K562 (cell line): Measurements from ENCODE around the gene PET100. TPM values are rescaled to one million over a fixed set of nuclear protein-coding genes. Genes with fewer than 3 reads are reported as not detected.
A peak's percentile ranks its signal among the peaks of the same experiment; 100 is the strongest.

ENCODE experiments used
- ATAC-seq: fragments of 200-7000 bp; cut with Tn5 transposase; 3 replicates; pipeline ENCODE4 v1.9.1; 2020; ENCODE audit warnings: moderate library complexity
- BruUV-seq: library from RNA; stranded (reverse); fragments of 400-500 nt; replicated peaks from 2 replicates; lab custom pipeline; 2021; lab: Mats Ljungman, UMichigan
- CTCF ChIA-PET: fragments of 300-600 bp; formaldehyde crosslinking; extraction: SDS; loops from one replicate; lab custom pipeline; 2021; ENCODE audit warnings: low intra/inter-chr PET ratio; lab: Yijun Ruan, JAX
- POLR2A ChIA-PET: fragments of 300-600, 350-650 bp; sonication (Branson Sonifier 250); formaldehyde crosslinking; extraction: SDS; loops from one replicate; lab custom pipeline; 2021; ENCODE audit warnings: antibody characterized with exemption, inconsistent platforms; lab: Yijun Ruan, JAX
- DNase-seq, 4 experiments: peaks; one replicate each; pipeline versions ENCODE4 v3.0.0 to v3.0.0-alpha.2; 2011 to 2018; ENCODE audit warnings: low spot score in 3 of 4, mixed read lengths in 3 of 4; ENCODE audit errors: extremely low read depth in 1 of 4
- FAIRE-seq: peaks from 2 replicates; lab custom pipeline; 2011; peaks lifted over from hg19 to GRCh38; lab: Jason Lieb, UNC
- H2AFZ ChIP-seq: 2 replicates; pipeline ENCODE4 v1.6.0; 2011; ENCODE audit warnings: low read depth, low read length, control low read depth, inconsistent platforms
- H3K27ac ChIP-seq: fragments of 200-600 bp; 3 replicates; pipeline ENCODE4 v1.8.0; 2011; ENCODE audit warnings: low read depth, mild to moderate bottlenecking, control low read depth, inconsistent platforms, low read length, moderate library complexity, mixed read lengths; ENCODE audit errors: extremely low read depth
- H3K27me3 ChIP-seq, 2 experiments: fragments of 300-600 bp in 1 of 2; 2 replicates in 1 of 2; 3 replicates in 1 of 2; pipeline versions ENCODE4 v1.6.0 to v1.8.0; 2011; ENCODE audit warnings: inconsistent platforms in 2 of 2, low read length in 2 of 2, mild to moderate bottlenecking in 1 of 2, mixed read lengths in 1 of 2, moderate library complexity in 1 of 2; ENCODE audit not compliant: control insufficient read depth in 2 of 2, insufficient read depth in 2 of 2
- H3K36me3 ChIP-seq: fragments of 300-600 bp; 3 replicates; pipeline ENCODE4 v1.8.0; 2011; ENCODE audit warnings: mild to moderate bottlenecking, low read length, inconsistent platforms; ENCODE audit not compliant: control insufficient read depth, insufficient read depth
- H3K4me1 ChIP-seq, 2 experiments: fragments of 200-600 bp in 1 of 2; replicated peaks in 1 of 2; 2 replicates in 1 of 2; 3 replicates in 1 of 2; pipeline versions ENCODE4 v1.5.1 to v1.8.0; 2011; ENCODE audit warnings: inconsistent platforms in 2 of 2, low read length in 2 of 2, mild to moderate bottlenecking in 1 of 2, mixed read lengths in 1 of 2, moderate library complexity in 1 of 2; ENCODE audit not compliant: control insufficient read depth in 2 of 2, insufficient read depth in 2 of 2
- H3K4me2 ChIP-seq: 2 replicates; pipeline ENCODE4 v1.6.1; 2011; ENCODE audit warnings: low read length, control low read depth, inconsistent platforms, mixed read lengths; ENCODE audit not compliant: insufficient read depth
- H3K4me3 ChIP-seq: fragments of 200-600 bp; sonication (generic), shearing (Covaris generic); 2 replicates; pipeline ENCODE4 v1.5.1; 2016; ENCODE audit warnings: control low read depth, inconsistent platforms
- H3K79me2 ChIP-seq: fragments of 200-600 bp; 3 replicates; pipeline ENCODE4 v1.8.0; 2011; ENCODE audit warnings: low read length, inconsistent platforms; ENCODE audit not compliant: control insufficient read depth, insufficient read depth
- H3K9ac ChIP-seq, 2 experiments: 2 replicates each; pipeline versions ENCODE4 v1.6.0 to v1.6.1; 2011; ENCODE audit warnings: low read depth in 2 of 2, low read length in 2 of 2, control low read depth in 1 of 2, inconsistent platforms in 1 of 2, mild to moderate bottlenecking in 1 of 2, mixed read lengths in 1 of 2; ENCODE audit not compliant: insufficient read depth in 1 of 2
- H3K9me1 ChIP-seq: one replicate; pipeline ENCODE4 v1.6.0; 2011; ENCODE audit warnings: inconsistent platforms, mild to moderate bottlenecking, low read length, moderate library complexity; ENCODE audit not compliant: control insufficient read depth, insufficient read depth
- H3K9me3 ChIP-seq: replicated peaks from 2 replicates; pipeline ENCODE4 v1.5.1; 2011; ENCODE audit warnings: low read depth, low read length, inconsistent platforms; ENCODE audit not compliant: control insufficient read depth, insufficient read depth
- H4K20me1 ChIP-seq: replicated peaks from 2 replicates; pipeline ENCODE4 v1.6.1; 2011; ENCODE audit warnings: low read length, inconsistent platforms, mixed read lengths; ENCODE audit not compliant: control insufficient read depth, insufficient read depth
- POLR2G ChIP-seq: fragments of 200-400 bp; formaldehyde crosslinking; IDR thresholded peaks from 2 replicates; pipeline ENCODE4 v1.6.1; 2017; ENCODE audit warnings: low read depth, mild to moderate bottlenecking, antibody characterized with exemption, low read length, moderate library complexity
- RBFOX2 ChIP-seq: fragments of 200-400 bp; formaldehyde crosslinking; IDR thresholded peaks from 2 replicates; pipeline ENCODE4 v1.6.1; 2017; ENCODE audit warnings: low read depth, mild to moderate bottlenecking, low read length, moderate library complexity
- XRCC5 ChIP-seq: fragments of 200-400 bp; formaldehyde crosslinking; IDR thresholded peaks from 2 replicates; pipeline ENCODE4 v1.6.1; 2017; ENCODE audit warnings: low read depth, mild to moderate bottlenecking, low read length
- ZNF253 ChIP-seq: fragments of 250-450 bp; sonication (Bioruptor Pico); conservative IDR thresholded peaks from 2 replicates; pipeline ENCODE4 v1.6.1; 2021; ENCODE audit warnings: mild to moderate bottlenecking
- ZNF512 ChIP-seq: IDR thresholded peaks from 2 replicates; pipeline ENCODE4 v1.6.1; 2016; ENCODE audit warnings: missing genetic modification characterization, missing compliant biosample characterization
- WGBS: fragments of 100-300 bp; shearing (Covaris generic); methylation state at CpG from one replicate; pipeline ENCODE4 v1.1.6; 2016; ENCODE audit warnings: low coverage, mixed read lengths; ENCODE audit not compliant: insufficient coverage; ENCODE audit errors: missing lambda C conversion rate; 5-methylcytosine and 5-hydroxymethylcytosine counted together
- in situ Hi-C: fragments of 300-500 bp; cut with MboI; formaldehyde crosslinking; loops from 4 replicates; pipeline ENCODE4 v1.15.0; 2018; ENCODE audit warnings: inconsistent platforms, mixed read lengths
- intact Hi-C: fragments of 100-400 bp; cut with micrococcal nuclease; formaldehyde crosslinking; loops from 2 replicates; pipeline ENCODE4 v1.14.2; 2022
- polyA plus RNA-seq, 8 experiments: library from polyadenylated mRNA; depleted of rRNA in 4 of 8; stranded (reverse) in 5 of 8; unstranded in 3 of 8; fragments of >200 nt; fragmentation: Nextera tagmentation in 2 of 8; fragmentation: Illumina TruSeq in 1 of 8; extraction: Ambion mirVana in 2 of 8; extraction: Trizol in 1 of 8; gene quantifications; 2 replicates each; pipeline versions ENCODE4 v1.2.1 to v1.2.3, GENCODE V29; 2011 to 2014; ENCODE audit warnings: inconsistent platforms in 1 of 8, missing spikeins in 1 of 8
- total RNA-seq, 7 experiments: library from RNA; depleted of rRNA in 6 of 7; stranded (reverse); fragments of >200 nt in 6 of 7; fragmentation: Illumina TruSeq in 2 of 7; extraction: Trizol in 2 of 7; gene quantifications; 2 replicates each; pipeline versions ENCODE4 v1.2.1 to v1.2.3, GENCODE V29; 2011 to 2021; ENCODE audit warnings: low replicate concordance in 1 of 7

Gene PET100
- total and polyA plus RNA-seq, 9 of the 15 experiments (the other 6 are each of a cell fraction or from before 2014, with no cell fraction given) = 62.3 to 351 (median 98.3) TPM

GRCh38 chr19:7632340-7633203 lies 3.0 kb downstream of the PET100 start:
- DNase-seq (no peak), ATAC-seq (no peak), FAIRE-seq (no peak)
- H3K9me3 ChIP-seq = no peaks in the 10 kb centered on the region
- H3K9me1 ChIP-seq = no peaks in the 10 kb centered on the region
- H3K36me3 ChIP-seq = peaks cover 15% of the 10 kb centered on the region; the same call in 2 of the 3 replicates
- H3K79me2 ChIP-seq = peaks cover 46% of the 10 kb centered on the region
- ChIA-PET POLR2A (interaction anchor here (0.7 kb wide), 2 partner anchors 11 to 26 kb away, joined by 3 read pairs; no protein-coding TSS in a partner anchor), CTCF (no interaction called here)
- in situ Hi-C loops = no loop called here
- TF ChIP-seq ZNF253 (CRISPR knock-in tag) (no peak), RBFOX2 (peak; percentile 54; the same call in 1 of the 2 replicates), ZNF512 (tag) (no peak), POLR2G (peak; percentile 59), XRCC5 (no peak)
- H3K4me1 ChIP-seq = peaks cover 21 to 38% of the 10 kb centered on the region in 2 experiments; a peak in 4 of 5 replicates
- intact Hi-C loops = no loop called here
- H3K4me2 ChIP-seq = no peak overlapping the region
- WGBS = 86% methylated on average over 19 of the region's 40 CpGs
- no peak overlapping the region for H3K27ac ChIP-seq
- no peak overlapping the region for H2AFZ ChIP-seq
- H3K9ac ChIP-seq = 0 out of 4 replicates have a peak overlapping the region, but pooled peaks of 1 of the 2 experiments have one; percentile 39
- no peaks in the 10 kb centered on the region for H4K20me1 ChIP-seq
- no peaks in the 10 kb centered on the region for H3K27me3 ChIP-seq
- no peak overlapping the region for H3K4me3 ChIP-seq
- no TSS peak for BruUV-seq
